Fibroblast of mammary gland (primary cell): Measurements from ENCODE around the gene PRSS38.

ENCODE experiments used
- DNase-seq: peaks from one replicate; pipeline ENCODE4 v3.0.0-alpha.2; 2010; ENCODE audit warnings: low read depth
- H3K4me3 ChIP-seq: 2 replicates; pipeline ENCODE4 v1.5.1; 2011; ENCODE audit warnings: low read depth, mild to moderate bottlenecking, low read length, moderate library complexity; ENCODE audit not compliant: control insufficient read depth
- TF ChIP-seq, protein P1 (sequence below): conservative IDR thresholded peaks from 2 replicates; pipeline ENCODE4 v1.5.1; 2011; ENCODE audit warnings: low read depth, low read length, inconsistent platforms; ENCODE audit not compliant: control insufficient read depth, insufficient read depth

PRSS38 gene

DNA sequence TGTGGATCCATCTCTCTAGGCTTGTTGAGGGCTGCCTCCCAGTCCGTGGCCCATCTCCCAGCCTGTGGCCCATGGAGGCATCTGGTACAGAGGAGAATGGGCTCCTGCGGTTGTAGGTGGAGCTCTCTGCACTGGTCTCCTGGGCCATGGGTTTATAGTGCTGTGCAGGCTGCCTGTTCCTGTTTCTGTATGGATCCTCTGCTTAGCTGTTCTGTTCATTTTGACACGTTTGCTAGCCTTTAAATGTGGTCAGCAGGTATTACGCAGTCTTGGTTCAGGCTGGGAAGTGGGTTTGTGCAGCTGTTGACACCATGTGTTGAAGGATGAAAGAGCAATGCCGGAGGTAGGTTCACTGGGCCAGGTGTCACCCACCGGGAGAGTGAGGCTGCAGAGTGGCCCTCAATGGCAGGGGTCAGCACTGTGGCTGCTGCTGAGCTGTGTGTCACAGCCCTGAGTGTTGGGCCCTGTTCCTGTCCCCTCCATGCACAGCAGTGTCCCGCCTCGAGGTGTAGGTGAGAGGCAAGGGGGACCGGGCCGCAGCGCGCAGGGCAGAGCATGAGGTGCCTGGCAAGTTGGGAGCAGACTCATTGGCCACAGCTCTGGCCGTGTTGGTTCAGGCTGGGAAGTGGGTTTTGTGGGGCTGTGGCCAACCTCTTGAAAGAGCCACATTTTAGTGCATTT is 41.3 kb upstream of the PRSS38 start:
- TF ChIP-seq, protein P1, sequence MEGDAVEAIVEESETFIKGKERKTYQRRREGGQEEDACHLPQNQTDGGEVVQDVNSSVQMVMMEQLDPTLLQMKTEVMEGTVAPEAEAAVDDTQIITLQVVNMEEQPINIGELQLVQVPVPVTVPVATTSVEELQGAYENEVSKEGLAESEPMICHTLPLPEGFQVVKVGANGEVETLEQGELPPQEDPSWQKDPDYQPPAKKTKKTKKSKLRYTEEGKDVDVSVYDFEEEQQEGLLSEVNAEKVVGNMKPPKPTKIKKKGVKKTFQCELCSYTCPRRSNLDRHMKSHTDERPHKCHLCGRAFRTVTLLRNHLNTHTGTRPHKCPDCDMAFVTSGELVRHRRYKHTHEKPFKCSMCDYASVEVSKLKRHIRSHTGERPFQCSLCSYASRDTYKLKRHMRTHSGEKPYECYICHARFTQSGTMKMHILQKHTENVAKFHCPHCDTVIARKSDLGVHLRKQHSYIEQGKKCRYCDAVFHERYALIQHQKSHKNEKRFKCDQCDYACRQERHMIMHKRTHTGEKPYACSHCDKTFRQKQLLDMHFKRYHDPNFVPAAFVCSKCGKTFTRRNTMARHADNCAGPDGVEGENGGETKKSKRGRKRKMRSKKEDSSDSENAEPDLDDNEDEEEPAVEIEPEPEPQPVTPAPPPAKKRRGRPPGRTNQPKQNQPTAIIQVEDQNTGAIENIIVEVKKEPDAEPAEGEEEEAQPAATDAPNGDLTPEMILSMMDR = no peak
- no peak for DNase-seq
- no peak overlapping the region for H3K4me3 ChIP-seq

DNA sequence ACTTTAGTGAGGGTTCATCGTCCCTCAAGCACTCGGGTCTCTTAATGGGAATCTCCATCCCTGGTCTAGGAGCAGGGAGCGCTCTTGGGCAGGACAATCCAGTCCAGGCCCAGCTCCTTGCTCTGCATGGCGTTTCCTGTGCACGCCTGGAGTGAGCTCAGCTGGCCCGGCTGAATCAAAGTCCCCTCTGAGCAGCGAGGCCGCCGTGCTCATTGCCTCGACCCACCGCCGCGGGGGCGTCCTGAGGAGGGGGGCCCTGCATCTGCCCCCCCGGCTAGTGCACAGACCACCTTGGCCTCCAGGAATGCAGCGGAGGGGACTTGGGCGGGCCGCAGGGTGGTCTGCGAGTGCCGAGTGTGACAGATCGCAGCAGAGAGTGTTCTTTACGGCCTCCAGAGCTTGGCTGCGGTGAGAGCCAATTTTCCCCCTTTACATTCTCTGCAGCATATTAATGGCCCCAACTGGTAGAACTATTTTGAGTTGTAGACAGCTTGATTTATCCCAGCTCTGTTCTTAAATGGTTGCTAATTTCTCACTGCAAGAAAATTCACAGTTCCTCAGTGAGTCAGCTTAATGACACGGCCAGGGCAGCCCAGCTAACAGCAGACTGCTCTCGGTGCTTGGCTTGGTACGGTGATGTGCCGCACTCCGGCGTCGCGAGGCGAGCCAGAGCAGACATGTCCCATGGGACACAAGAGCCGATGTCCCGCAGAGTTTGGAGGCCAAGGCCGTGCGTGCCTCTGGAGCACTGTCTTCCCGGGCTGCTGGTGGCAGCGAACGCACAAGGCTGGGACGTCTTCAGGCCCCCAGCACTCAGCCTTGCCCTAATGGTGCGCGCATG is 40.4 kb upstream of the PRSS38 start:
- peak; percentile 78 for DNase-seq
- TF ChIP-seq, protein P1 = no peak
- no peak overlapping the region for H3K4me3 ChIP-seq

DNA sequence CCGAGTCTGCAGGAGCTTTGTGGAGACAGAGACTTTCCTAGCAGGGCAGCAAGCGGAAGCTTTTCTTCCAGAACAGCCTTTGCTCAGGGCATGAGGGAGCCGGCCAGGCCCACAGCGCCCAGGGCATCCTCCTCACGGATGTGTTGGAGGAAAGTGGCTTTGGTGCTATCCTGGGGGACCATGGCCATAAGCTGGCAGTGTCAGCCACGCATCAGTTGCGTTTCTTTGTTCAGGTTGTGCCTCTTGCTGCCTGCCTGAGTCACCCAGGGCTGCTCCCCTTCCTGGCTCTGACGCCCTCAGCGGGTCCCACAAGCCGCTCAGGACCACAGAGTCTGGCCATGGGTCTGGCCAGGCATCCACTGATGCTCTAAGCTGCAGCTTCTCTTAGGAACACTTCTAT is 39.6 kb upstream of the PRSS38 start:
- TF ChIP-seq, protein P1 = no peak
- H3K4me3 ChIP-seq = no peak overlapping the region
- no peak for DNase-seq

DNA sequence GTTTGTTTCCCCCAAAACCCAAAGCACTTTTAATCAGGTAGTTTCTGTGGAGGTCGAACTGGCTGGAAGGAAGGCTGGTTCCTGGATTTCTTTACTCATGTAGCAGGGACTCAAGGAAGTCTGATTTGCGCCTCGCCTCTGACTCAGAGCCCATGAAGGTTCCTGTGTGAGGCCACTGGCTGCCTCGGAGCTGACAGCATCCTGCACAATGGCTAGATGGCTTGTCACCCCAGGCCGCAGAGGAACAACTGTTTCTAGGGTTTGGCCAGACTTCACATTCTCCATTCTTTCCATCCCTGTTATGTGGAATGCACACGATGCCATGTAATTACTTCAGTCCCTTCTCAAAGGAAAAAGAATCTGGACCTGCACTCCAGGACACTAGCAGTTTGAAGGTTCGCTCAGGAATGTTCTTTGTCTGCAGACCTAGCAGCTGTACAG is 39.1 kb upstream of the PRSS38 start:
- TF ChIP-seq, protein P1 = no peak
- no peak overlapping the region for H3K4me3 ChIP-seq
- DNase-seq = peak; percentile 65

DNA sequence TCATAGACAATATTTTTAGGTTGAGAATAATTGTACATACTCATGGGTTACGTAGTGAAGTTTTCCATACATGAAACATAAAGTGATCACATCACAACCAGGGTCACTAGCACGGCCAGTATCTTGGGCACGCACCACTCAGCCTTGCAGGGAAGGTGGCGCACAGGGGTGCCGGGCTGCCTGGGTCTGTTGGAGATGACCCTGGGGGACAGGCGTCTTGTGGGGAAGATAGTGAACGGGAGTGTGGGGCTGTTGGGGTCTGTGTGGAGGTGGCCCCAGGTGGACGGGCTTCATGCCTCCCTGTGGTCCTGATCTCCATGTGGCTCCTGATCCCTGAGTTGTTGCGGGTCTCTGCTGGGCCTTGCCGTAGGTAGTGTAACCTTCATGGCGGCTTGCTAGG is 38.3 kb upstream of the PRSS38 start:
- H3K4me3 ChIP-seq = no peak overlapping the region
- TF ChIP-seq, protein P1 = no peak
- DNase-seq = no peak

DNA sequence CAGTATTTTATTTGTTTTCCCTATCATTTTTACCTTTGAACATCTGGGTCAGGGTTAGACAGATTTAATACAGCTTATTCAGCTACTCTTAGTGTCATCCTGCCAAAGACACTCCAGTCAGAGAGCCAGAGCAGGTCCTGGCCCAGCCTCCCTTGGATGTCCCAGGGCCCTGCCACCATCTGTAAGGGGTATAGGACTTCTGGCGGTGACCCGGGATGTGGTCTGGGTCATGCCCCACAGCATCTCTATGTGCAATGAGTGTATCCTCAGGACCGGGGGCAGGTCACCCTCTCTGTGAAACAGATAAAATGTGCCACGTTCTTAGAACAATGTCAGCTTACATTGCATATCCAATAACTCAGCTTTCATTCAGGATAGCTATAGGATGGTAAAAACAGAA is 37.8 kb upstream of the PRSS38 start:
- no peak overlapping the region for H3K4me3 ChIP-seq
- TF ChIP-seq, protein P1 = no peak
- DNase-seq = no peak
